ENCODE measurements around the gene NFIX.
"Not testable (repeated sequence)": the region's sequence is repeated elsewhere in the genome, so short reads cannot be mapped to it uniquely, and the experiment has no call there.

Gene NFIX

DNA sequence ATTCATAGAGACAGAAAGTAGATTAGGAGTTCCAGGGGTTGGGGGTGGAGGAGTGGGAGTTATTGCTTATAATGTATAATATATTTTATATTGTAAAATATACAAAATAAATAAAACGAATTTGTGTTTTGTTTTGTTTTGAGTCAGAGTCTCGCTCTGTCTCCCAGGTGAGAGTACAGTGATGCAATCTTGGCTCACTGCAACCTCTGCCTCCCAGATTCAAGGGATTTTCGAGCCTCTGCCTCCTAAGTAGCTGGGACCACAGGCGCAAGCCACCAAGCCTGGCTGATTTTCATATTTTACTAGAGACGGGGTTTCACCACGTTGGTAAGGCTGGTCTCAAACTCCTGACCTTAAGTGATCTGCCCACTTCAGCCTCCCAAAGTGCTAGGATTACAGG lies 35.8 kb upstream of the NFIX start:
- DNase-seq = no peak

DNA sequence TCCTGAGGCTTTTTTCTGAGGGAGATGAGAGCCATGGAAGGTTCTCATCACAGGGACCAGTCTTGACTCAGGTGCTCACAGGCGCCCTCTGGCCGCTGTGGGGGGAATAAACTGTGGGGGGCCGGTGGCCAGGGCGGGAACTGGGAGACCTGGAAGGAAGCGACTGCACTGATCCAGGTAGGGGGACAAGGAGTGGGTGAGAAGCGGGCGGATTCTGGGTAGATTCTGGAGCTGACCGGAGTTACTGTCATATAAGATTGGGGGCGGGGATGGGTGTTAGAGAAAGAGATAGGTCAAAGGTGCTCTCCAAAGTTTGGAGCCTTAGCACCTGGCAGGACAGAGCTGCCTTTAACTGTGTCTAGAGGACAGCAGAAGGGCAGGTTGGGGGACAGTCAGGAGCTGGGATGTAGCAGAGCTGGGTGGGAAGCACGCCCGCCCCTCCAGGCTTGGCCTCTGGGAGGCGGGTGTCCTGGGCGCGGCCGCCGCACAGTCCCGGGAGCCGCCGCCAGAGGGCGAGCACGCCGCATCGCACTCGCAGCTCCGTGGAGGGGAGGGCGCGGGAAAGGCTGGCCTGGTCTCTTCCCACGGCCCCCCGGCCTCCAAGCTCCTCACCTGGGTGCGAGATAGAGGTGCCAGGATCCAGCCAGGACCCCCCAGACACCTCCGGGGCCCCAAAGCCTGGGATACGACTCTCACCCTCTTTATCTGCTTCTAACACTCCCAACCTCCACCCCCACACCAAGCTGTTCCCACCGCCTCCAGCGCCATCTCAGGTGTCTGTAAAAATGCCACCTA lies 30.1 kb upstream of the NFIX start:
- DNase-seq = peak; percentile 88

DNA sequence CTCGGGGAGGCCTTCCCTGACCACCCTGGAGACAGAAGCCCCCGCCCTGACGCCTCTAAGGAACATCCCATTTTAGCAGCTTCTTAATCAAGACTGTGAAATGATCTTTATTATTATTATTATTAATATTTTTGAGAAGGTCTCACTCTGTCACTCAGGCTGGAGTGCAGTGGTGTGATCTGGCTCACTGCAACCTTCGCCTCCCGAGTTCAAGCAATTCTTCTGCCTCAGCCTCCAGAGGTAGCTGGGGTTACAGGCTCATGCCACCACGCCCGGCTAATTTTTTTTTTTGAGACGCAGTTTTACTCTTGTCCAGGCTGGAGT lies 29.5 kb upstream of the NFIX start:
- DNase-seq = no peak

DNA sequence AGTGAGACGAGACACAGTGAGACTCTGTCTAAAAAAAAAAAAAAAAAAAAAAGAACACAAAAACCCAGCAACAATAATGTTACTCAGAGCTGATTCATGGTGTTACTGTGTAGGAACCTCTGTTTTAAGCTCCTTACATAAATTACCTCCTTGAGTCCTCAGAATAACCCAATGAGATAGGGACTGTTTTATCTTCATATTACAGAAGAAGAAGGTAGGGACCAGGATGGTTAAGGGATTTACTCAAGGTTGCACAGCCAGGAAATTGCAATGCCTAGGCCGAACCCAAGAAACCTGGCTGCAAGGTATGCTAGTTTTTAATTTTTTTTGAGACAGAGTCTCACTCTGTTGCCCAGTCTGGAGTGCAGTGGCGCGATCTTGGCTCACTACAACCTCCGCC lies 27.4 kb upstream of the NFIX start:
- no peak for DNase-seq

DNA sequence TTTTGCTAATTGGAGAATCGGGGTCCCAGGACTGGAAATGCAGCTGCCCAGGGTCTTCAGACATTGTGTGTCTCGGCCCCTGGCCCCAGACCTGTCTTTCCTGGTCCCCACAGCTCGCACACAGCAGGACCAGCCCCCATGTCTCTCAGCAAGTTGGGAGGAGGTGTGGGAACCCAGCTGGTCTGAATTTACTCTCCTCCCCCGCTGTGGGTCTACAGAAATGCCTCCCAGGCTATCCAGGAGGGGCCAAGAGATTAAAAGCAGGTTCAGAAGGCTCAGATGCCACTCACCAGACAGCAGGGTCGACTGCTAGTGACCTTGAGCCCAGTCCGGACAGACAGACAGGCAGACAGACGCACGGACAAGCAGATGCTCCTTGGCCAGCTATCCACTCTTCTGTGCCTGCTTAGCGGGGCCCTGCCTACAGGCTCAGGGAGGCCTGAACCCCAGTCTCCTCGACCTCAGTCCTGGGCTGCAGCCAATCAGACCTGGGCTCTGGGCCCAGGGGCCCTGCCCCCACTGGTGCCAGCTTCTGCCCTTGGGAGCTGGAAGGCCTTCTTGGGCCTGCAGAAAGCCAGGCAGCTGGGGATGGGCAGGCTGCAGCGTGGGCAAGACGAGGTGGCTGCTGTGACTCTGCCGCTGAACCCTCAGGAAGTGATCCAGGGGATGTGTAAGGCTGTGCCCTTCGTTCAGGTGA lies 25.8 kb upstream of the NFIX start, which contains the start of gene DAND5:
TSS of gene DAND5 (plus strand) at position 285 of the 697 bp plus-strand sequence. CDS start at position 370, 85 bp downstream.
- no peak for DNase-seq

DNA sequence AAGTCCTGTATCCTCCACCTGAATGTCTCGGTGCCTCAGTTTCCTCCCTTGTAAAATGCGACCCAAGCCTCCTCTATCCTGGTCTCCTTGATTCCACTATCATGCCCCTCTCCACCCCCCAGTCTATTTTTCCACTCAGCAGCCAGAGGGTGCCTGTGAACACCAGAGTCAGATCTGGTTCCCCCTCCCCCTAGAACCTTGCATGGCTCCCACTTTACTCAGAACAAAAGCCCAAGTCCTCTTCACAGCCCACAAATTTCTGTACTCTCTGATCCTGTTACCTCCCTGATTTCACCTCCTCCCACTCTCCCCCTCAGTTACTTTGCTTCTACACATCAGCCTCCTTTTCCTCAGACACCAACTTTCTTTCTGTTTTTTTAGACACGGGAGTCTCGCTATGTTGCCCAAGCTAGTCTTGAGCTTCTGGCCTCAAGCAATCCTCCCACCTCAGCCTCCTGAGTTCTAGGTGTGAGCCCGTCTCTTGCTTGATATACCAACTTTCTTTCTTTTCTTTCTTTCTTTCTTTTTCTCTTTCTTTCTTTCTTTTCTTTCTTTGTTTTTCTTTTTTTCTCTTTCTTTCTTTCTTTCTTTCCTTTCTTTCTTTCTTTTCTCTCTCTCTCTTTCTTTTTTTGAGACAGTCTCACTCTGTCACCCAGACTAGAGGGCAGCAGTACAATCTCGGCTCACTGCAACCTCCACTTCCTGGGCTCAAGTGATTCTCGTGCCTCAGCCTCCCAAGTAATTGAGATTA lies 25.0 kb upstream of the NFIX start:
- DNase-seq = no peak

DNA sequence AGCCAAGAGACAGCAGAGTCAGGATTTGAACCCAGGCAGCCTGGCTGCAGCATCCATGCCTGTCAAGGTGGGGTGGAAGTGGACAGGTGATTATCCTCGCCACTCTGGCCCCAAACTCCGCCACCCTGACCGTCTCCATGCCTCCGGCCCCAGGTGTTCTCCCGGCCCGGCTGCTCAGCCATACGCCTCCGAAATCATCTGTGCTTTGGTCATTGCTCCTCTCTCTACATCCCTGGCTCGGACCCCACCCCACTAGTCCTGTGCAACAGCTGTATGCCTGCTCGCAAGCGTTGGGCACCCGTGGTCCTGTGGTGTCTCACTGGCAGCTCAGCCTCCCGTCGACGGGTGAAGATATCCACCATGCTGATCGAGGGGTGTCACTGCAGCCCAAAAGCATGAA lies 22.0 kb upstream of the NFIX start:
- no peak for DNase-seq

DNA sequence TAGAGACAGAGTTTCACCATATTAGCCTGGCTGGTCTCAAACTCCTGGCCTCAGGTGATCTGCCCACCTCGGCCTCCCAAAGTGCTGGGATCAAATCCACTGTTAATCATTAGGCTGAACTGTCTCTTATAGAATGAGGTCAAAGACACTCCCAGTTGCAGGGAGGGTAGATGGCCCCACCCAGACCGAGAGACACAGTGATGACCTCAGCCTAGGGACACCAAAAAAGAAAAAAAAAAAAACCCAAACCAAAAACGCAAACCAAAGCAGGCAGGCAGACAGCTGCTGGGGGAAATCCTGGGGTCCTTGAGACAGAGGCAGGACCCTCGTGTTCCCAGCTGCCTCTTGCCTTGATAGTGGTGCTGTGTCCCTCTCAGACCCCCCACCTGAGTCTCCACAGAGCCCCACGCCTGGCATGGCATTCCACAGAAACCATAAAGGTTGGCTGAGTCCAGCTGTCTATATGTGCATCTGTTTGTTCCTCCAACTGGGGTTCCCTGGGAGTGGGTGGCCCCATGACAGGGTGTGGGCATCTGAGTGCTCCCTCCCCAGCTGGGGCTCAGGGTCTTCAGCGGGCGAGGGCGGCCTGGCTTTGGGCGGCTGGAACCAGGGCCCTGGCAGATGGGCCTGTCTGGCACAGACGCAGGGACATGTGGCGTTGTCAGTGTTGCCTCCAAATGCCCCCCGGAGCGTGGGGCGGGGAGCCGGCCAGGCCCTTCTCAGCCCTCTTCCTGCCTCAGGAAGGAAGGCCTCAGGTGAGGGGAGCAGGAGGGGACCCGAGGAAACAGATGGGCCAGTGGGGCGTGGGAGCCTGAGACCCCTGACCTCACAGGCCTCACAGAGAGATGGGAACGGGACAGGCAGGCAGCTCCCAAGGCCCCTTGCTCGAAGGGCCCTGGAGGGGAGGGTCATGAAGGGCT lies 20.7 kb upstream of the NFIX start:
- no peak for DNase-seq

DNA sequence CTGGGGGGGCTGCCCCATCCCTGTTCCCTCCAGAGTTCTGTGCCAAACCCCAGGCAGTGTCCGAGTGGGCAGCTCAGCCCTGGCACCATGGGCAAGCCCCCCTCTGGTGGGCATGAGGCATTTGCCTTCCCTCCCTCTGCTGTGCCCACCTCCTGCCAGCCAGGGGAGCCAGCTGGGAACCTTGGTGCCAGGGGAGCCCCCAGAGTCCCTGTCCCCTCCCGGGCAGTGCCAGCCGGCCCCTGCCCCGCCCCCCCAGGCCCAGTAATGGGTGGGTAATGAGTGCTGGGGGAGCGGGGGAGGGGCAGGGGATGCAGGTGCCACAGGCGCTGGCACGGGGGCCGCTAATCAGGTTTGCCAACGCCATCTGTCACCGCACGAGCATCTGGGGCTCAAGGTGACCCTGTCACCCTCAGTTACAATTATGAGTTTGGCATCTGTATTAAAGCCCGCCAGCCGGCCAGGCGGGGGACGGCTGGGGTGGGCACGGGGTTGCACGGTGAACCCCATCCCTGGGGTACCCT lies 20.0 kb upstream of the NFIX start:
- no peak for DNase-seq

DNA sequence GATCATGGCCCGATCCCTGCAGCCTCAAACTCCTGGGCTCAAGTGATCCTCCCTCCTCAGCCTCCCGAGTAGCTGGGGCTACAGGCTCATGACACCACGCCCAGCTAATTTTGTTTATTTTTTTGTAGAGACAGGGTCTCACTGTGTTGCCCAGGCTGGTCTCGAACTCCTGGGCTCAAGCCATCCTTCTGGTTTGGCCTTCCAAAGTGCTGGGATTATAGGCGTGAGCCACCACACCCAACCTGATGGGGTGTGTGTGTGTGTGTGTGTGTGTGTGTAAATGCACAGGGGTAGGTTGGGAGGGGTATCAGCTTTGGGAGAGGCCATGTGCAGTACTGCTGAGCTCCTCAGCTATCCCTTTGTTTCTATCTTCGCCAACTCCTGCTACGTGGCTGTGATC lies 19.2 kb upstream of the NFIX start:
- not testable (repeated sequence) for DNase-seq

DNA sequence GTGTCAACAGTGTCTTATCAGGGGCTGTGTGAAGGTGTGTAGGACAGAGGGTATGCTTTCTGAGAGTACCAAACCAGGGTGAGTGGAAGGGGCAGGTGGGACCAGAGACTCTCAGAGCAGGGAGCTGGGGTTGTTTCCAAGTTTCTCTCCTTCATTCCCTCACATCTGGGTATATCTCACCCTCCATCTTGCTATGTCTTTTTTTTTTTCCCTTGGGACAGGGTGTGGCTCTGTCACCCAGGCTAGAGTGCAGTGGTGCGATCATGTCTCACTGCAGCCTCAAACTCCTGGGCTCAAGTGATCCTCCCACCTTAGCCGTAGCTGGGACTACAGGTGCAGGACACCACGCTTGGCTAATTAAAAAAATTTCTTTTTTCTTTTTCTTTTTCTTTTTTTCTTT lies 15.3 kb upstream of the NFIX start:
- no peak for DNase-seq

DNA sequence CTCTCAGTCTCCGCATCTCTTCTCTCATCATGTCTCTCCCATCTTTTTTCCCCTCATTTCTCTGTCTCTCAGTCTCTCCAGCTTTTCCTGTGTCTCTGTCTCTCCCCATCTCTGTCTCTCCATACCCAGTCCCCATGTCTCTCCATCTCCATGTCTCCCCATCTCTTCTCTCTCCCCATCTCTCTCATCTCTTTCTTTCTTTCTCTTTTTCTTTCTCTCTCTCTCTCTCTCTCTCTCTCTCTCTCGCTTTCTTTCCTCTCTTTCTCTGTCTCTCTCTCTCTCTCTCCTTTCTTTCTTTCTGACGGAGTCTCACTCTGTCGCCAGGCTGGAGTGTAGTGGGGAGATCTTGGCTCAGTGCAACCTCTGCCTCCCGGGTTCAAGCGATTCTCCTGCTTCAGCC lies 12.6 kb upstream of the NFIX start:
- DNase-seq = no peak

DNA sequence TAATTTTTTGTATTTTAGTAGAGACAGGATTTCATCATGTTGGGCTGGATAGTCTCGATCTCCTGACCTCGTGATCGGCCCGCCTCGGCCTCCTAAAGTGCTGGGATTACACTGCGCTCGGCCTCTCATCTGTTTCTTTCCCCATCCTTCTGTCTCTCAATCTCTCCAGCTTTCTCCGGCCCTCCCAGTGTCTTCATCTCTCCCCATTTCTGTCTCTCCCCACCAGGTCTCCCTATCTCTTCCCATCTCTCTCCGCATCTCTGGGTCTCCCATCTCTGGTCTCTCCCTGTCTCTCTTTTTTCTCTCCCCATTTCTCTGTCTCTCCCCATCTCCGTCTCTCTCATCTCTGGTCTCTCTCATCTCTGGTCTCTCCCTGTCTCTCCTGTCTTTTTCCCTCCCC lies 12.2 kb upstream of the NFIX start:
- no peak for DNase-seq

DNA sequence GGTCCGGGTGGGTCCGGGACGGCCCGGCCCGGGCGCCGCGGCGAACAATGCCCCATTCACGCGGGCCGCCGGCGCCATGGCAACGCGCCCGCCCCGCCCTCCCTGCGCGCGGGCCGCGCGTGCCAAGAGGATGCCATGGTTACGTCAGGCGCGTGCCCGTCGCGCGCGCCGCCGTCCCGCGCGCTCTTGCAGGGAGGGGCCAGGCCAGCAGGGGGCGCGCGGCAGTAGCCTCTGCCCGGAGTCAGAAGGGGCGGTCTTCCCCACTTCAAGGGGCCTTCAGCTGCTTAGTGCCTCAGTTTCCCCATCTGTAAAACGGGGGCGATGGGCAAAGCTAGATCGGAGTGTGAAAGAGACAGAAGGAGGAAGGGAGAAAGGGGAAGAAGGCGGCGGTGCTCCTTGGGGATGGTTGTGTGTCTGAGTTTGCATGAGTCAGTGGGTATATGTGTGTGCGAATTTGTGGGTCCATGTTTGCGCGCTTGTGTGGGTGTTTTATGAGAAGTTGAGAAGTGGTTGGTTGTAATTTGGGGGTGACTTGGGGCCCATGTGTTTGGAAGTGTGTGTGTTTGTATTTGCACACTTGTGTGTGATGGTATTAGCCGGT lies 11.6 kb upstream of the NFIX start:
- peak; percentile 93 for DNase-seq

DNA sequence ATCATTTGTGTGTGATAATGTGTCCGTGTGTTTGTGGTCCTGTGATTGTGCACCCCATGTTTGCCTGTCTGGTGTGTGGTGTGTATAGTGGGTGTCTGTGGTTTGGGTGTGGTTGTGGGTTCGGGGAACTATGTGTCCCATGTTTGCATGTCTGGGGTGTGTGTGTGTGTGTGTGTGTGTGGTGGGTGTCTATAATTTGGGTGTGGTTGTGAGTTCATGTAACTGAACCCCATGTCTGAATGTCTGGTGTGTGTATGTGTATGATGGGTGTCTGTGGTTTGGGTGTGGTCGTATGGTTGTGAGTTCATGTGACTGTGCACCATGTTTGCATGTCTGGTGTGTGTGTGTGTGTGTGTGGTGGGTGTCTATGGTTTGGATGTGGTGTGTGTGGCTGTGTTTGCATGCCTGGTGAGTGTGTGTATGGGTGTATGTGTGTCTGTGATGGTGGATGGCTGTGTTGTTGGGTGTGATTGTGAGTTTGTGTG lies 11.1 kb upstream of the NFIX start:
- no peak for DNase-seq

DNA sequence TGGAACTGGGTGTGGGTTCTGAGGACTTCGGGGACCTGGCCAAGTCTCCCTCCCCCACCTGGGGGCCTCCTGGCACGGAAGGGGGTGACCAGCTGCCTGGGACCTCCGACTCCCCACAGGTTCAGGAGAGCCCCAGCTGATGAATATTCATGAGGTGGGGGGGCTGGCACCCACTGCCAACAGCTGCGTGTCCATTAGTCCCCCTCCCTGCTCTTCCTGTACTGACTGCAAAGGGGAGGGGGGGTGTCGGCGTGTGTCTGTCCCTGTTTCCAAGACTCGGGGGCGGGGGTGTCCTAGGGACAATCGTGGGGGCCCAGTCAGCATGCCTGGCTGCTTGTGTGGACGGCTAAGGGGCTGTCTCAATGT lies 10.6 kb upstream of the NFIX start:
- DNase-seq = no peak

DNA sequence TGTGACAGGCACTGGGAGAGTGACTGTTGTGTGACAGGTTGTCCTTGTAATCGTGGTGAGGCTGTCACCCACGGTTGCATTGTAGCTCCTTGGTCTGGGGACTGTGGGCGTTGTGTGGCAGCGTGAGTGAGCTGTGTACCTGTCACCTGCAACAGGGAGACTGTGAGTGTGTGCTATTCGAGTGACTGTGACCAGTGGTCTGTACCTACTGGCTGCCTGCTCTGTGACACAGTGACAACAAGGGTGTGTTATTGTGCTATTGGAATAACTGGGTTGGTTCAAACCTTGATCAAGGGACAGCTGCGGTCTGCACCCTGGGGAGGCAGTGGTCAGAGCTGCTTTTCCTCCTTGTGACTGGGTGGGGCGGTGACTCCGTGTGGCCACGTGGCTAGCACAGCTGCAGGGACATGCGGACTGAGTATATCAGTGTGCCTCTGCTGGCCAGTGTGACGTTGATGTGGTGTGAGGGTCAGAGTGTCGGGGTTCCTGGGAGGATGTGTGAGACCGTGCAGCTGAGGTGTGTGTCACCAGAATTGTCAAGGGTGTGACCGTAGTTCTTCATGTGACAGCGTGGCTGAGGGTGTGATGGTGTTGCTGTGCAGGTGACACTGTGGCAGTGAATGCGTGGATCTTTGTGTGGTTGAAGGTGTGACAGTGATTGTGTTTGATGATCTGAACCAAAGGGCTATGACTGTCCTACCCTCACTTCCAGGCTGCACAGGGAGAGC lies 10.1 kb upstream of the NFIX start:
- DNase-seq = peak; percentile 69

DNA sequence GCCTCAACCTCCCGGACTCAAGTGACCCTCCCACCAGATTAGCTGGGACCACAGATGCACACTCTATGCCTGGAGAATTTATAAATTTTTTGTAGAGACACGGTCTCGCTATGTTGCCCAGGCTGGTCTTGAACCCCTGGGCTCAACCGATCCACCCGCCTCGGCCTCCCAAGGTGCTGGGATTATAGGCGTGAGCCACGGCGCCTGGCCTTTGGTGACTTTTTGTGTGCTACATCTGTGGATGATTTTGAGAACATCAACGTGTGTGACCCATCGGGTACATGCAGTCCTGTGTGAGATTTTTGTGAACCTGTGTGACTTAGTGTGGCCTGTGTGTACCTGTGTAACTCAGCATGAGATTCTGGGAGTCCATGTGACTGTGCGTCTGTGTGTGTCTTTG lies 8.5 kb upstream of the NFIX start:
- no peak for DNase-seq

DNA sequence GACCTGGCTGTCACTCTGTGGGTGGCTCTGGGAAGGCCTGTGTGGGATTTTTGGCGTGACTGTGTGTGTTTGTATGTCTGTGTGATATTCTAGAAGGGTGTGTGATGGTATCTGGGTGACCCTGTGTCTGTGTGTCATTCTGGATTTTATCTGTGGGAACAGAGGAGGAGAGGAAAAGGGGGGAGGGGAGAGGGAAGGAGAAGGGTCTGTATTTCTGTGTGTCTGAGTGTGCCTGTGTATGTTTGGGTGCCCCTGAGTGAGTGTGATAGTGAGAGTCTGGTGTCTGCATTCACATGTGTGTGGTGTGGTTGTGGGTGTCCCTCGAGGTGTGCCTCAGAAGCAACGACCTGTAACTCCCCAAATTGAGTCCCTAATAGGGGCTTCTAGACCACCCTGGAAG lies 8.1 kb upstream of the NFIX start:
- DNase-seq = no peak

DNA sequence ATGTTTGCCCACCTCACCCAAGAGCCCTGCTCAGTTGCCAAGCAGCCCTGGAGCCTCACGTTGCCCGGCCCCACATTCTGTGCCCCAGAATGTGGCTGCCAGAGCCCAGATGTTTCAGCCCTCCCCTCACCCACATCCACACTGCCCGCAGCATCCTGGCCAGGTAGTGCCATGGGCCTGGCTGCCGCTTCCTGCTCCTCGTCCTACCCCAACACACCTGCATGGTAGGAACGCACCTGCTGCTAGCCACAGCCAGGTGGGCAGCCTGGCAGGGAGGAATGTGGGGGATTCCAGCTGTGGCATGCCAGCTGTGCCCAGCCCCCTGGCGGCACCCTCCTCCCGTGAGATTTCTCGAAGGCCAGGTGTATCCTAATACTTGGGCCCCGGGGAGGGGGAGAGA lies 7.5 kb upstream of the NFIX start:
- DNase-seq = no peak

DNA sequence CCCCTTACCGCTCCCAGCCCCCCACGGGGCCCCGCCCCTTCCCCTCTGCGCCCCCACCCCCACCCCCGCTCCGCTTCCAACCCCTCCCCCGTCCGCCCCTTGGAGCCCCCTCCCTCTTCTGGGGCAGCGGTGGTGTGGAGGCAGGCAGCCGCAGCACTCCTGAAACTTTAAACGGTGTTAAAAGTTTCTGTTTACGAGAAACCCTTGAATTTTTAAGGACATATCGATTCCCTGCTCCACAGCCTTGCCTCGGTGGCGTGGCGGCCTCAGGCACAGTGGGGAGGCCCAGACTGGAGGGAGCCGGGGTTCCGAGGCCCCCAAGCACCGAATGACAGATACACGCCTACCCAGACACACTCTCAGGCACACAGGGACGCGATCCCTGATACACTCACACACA lies 4.8 kb upstream of the NFIX start:
- DNase-seq = no peak
